A549 (cell line): ENCODE measurements around the gene IGSF3. TPM values are rescaled to one million over a fixed set of nuclear protein-coding genes. Genes with fewer than 3 reads are reported as not detected.

Experiments used
- ATAC-seq, 2 experiments: fragments of 200-7000 bp in 1 of 2; fragments of >200 bp in 1 of 2; cut with Nextera tagmentation in 1 of 2; cut with Tn5 transposase in 1 of 2; 3 replicates each; pipeline versions ENCODE4 v1.8.0 to v1.9.1; 2018 to 2020; ENCODE audit warnings: mild to moderate bottlenecking in 1 of 2, moderate library complexity in 1 of 2
- CTCF ChIA-PET: fragments of 300-600 bp; sonication (Branson Sonifier 250); formaldehyde crosslinking; extraction: SDS; loops from one replicate; lab custom pipeline; 2021; ENCODE audit warnings: antibody characterized with exemption, inconsistent platforms; lab: Yijun Ruan, JAX
- POLR2A ChIA-PET: fragments of 350-600 bp; formaldehyde crosslinking; extraction: SDS; loops from one replicate; lab custom pipeline; 2021; ENCODE audit warnings: antibody characterized with exemption, inconsistent platforms; lab: Yijun Ruan, JAX
- DNase-seq, 2 experiments: peaks; one replicate each; pipeline versions ENCODE4 v3.0.0 to v3.0.0-alpha.2; 2011 to 2016; ENCODE audit warnings: low read depth in 1 of 2, low spot score in 1 of 2
- FAIRE-seq: peaks from 2 replicates; lab custom pipeline; 2011; peaks lifted over from hg19 to GRCh38; lab: Jason Lieb, UNC
- H3K27ac ChIP-seq, 2 experiments: fragments of >200 bp; sonication (Bioruptor Twin); formaldehyde crosslinking; 3 replicates each; pipeline ENCODE4 v1.5.1; 2016 to 2017
- H3K4me1 ChIP-seq: fragments of >200 bp; sonication (Bioruptor Twin); formaldehyde crosslinking; 3 replicates; pipeline ENCODE4 v1.6.1; 2016
- H3K4me2 ChIP-seq: fragments of >200 bp; sonication (Bioruptor Twin); formaldehyde crosslinking; 3 replicates; pipeline ENCODE4 v1.6.1; 2016
- H3K4me3 ChIP-seq: fragments of >200 bp; sonication (Bioruptor Twin); formaldehyde crosslinking; 3 replicates; pipeline ENCODE4 v1.5.1; 2016
- H3K9me3 ChIP-seq: fragments of >200 bp; sonication (Bioruptor Twin); formaldehyde crosslinking; 3 replicates; pipeline ENCODE4 v1.6.1; 2016
- CBX8 ChIP-seq: fragments of 200-600 bp; sonication (generic); IDR thresholded peaks from 2 replicates; pipeline ENCODE4 v1.6.1; 2016
- CHD2 ChIP-seq: fragments of 150-350 bp; IDR thresholded peaks from 2 replicates; pipeline ENCODE4 v1.6.1; 2014; ENCODE audit warnings: low read length; ENCODE audit not compliant: partially characterized antibody
- CHD4 ChIP-seq: fragments of 200-600 bp; sonication (generic); IDR thresholded peaks from 2 replicates; pipeline ENCODE4 v1.6.1; 2016; ENCODE audit warnings: antibody characterized with exemption, mild to moderate bottlenecking, borderline replicate concordance
- E2F6 ChIP-seq: IDR thresholded peaks from 2 replicates; pipeline ENCODE4 v1.6.1; 2012; ENCODE audit warnings: low read depth, borderline replicate concordance
- FOSL2 ChIP-seq, 2 experiments: fragments of 450-650 bp in 1 of 2; fragments of >200 bp in 1 of 2; sonication (Bioruptor Twin) in 1 of 2; formaldehyde crosslinking; IDR thresholded peaks; 2 replicates each; pipeline versions ENCODE4 v1.5.0 to v1.6.1; 2016 to 2020; ENCODE audit warnings: mild to moderate bottlenecking in 1 of 2, moderate library complexity in 1 of 2
- GATA3 ChIP-seq: IDR thresholded peaks from 2 replicates; pipeline ENCODE4 v1.6.1; 2012; ENCODE audit warnings: borderline replicate concordance
- HDAC2 ChIP-seq: fragments of 200-600 bp; sonication (generic); IDR thresholded peaks from 2 replicates; pipeline ENCODE4 v1.6.1; 2016
- HES2 ChIP-seq: fragments of >200 bp; sonication (Bioruptor Twin); formaldehyde crosslinking; IDR thresholded peaks from 2 replicates; pipeline ENCODE4 v1.6.1; 2016
- HOXB5 ChIP-seq: fragments of 250-450 bp; sonication (Bioruptor Pico); IDR thresholded peaks from 2 replicates; pipeline ENCODE4 v1.5.0; 2020; ENCODE audit warnings: mild to moderate bottlenecking, moderate library complexity
- JUN ChIP-seq, 2 experiments: fragments of >200 bp; sonication (Bioruptor Twin); formaldehyde crosslinking; IDR thresholded peaks; 2 replicates in 1 of 2; 3 replicates in 1 of 2; pipeline ENCODE4 v1.6.1; 2016 to 2017
- KDM1A ChIP-seq: fragments of 200-600 bp; sonication (generic); IDR thresholded peaks from 2 replicates; pipeline ENCODE4 v1.6.1; 2016; ENCODE audit warnings: low read depth, mild to moderate bottlenecking
- MAZ ChIP-seq: fragments of 150-350 bp; IDR thresholded peaks from 2 replicates; pipeline ENCODE4 v1.6.1; 2014; ENCODE audit warnings: antibody characterized with exemption, low read depth, low read length, borderline replicate concordance
- POLR2A ChIP-seq: IDR thresholded peaks from 2 replicates; pipeline ENCODE4 v1.6.1; 2012; ENCODE audit warnings: mild to moderate bottlenecking, low read length
- RAD21 ChIP-seq, 2 experiments: fragments of >200 bp in 1 of 2; sonication (Bioruptor Twin) in 1 of 2; formaldehyde crosslinking in 1 of 2; IDR thresholded peaks in 1 of 2; conservative IDR thresholded peaks in 1 of 2; 2 replicates in 1 of 2; 3 replicates in 1 of 2; pipeline ENCODE4 v1.6.1; 2012 to 2018; ENCODE audit warnings: inconsistent platforms in 1 of 2
- RCOR1 ChIP-seq: fragments of 150-350 bp; IDR thresholded peaks from 2 replicates; pipeline ENCODE4 v1.6.1; 2014; ENCODE audit warnings: antibody characterized with exemption, low read length, low read depth
- SREBF2 ChIP-seq: fragments of 450-650 bp; IDR thresholded peaks from 2 replicates; pipeline ENCODE4 v1.6.1; 2014; ENCODE audit warnings: mild to moderate bottlenecking, moderate library complexity
- WGBS: methylation state at CpG from one replicate; pipeline ENCODE4 v1.1.6; 2017; ENCODE audit errors: missing lambda C conversion rate; 5-methylcytosine and 5-hydroxymethylcytosine counted together
- polyA plus RNA-seq, 4 experiments: library from polyadenylated mRNA; depleted of rRNA in 3 of 4; stranded (reverse); fragments of >200 nt; fragmentation: RNase III in 1 of 4; extraction: RNeasy Plus Mini Kit Qiagen cat#74134 plus additional on column Dnase treatment in 1 of 4; gene quantifications; 2 replicates in 3 of 4; 3 replicates in 1 of 4; pipeline ENCODE4 v1.2.3, GENCODE V29; 2011 to 2017
- TF ChIP-seq, protein P1 (sequence below): fragments of 250-450 bp; sonication (Bioruptor Pico); IDR thresholded peaks from 2 replicates; pipeline ENCODE4 v1.5.0; 2021; ENCODE audit warnings: mild to moderate bottlenecking, moderate library complexity, borderline replicate concordance
- TF ChIP-seq, protein P2 (sequence below): fragments of 150-350 bp; IDR thresholded peaks from 2 replicates; pipeline ENCODE4 v1.6.1; 2014; ENCODE audit warnings: low read depth, mild to moderate bottlenecking, low read length

IGSF3 gene
- polyA plus RNA-seq, 2 of the 4 experiments (the other 2 are of a cell fraction) = 18.5 to 21.9 TPM

DNA sequence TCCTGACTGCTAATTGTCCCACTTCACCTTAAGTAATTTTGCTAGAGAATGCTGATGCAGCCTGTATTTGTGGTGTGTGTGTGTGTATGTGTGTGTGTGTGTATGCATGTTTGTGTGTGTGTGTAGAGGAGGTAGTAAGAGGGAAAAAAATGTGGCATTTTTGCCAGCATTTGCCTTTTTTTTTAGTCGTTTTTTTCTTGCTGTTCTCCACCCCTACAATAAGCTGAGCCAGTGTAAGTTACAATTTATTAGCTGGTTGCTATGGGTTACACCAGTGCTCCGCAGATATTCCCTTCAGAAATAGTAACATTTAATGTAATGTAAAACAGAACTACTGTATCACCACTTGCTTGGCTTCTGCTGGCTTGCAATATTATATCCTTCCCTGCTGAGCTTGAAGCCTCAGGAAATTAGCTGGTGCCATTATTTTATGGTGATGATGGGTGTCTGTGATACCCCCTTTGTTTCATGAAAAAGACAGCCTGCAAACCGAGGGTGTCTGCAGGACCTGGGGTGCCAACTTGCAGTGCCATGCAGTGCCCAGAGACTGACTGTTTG, 23.4 kb upstream of the IGSF3 start:
- FAIRE-seq (no peak), ATAC-seq (no peak), DNase-seq (no peak)
- Histone ChIP-seq H3K4me2 (no peak overlapping the region), H3K4me3 (no peak overlapping the region), H3K27ac (no peak overlapping the region), H3K9me3 (no peaks in the 10 kb centered on the region), H3K4me1 (peaks cover 27% of the 10 kb centered on the region)
- POLR2A ChIA-PET = no interaction called here
- 27% methylated on average over 3 of the region's 3 CpGs for WGBS
- TF ChIP-seq RCOR1 = no peak
- TF ChIP-seq SREBF2 = no peak
- TF ChIP-seq, protein P1, sequence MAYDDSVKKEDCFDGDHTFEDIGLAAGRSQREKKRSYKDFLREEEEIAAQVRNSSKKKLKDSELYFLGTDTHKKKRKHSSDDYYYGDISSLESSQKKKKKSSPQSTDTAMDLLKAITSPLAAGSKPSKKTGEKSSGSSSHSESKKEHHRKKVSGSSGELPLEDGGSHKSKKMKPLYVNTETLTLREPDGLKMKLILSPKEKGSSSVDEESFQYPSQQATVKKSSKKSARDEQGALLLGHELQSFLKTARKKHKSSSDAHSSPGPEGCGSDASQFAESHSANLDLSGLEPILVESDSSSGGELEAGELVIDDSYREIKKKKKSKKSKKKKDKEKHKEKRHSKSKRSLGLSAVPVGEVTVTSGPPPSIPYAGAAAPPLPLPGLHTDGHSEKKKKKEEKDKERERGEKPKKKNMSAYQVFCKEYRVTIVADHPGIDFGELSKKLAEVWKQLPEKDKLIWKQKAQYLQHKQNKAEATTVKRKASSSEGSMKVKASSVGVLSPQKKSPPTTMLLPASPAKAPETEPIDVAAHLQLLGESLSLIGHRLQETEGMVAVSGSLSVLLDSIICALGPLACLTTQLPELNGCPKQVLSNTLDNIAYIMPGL (CRISPR knock-in tag) = no peak
- TF ChIP-seq CBX8 = no peak
- CTCF ChIA-PET = interaction anchor here (0.9 to 2.0 kb wide), 2 partner anchors 18 to 116 kb away, joined by 3 to 5 read pairs; no protein-coding TSS in a partner anchor

DNA sequence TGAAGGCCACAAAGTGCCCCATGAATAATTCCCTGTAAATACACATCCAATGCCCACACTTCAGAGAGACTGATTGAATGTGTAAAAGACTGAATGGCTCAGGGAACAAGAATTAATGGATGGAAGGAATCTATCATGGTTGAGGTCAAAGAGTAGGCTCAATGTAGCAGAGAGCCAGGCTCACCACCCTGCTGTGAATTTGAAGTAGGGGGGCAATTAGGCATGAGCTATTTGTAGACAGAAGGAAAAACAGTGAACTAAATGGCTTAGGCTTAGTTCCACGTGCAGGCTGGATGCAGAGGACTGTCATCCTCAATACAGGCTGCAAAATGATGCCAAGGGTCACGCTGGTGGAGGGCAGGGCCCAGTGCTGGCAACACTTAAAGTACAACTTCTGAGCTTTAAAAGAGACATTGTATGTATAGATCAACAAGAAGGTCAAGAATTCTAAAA, 22.9 kb upstream of the IGSF3 start:
- POLR2A ChIA-PET = no interaction called here
- CTCF ChIA-PET = interaction anchor here (0.9 to 2.0 kb wide), 2 partner anchors 17 to 116 kb away, joined by 3 to 5 read pairs; no protein-coding TSS in a partner anchor
- no peak for FAIRE-seq
- DNase-seq = no peak
- H3K9me3 ChIP-seq = no peaks in the 10 kb centered on the region
- peaks cover 27% of the 10 kb centered on the region for H3K4me1 ChIP-seq
- TF ChIP-seq, protein P1 (CRISPR knock-in tag) = no peak
- TF ChIP-seq JUN (IDR thresholded peaks at IDR 0.05) = no peak
- TF ChIP-seq SREBF2 = no peak
- TF ChIP-seq CHD2 = no peak
- TF ChIP-seq MAZ = no peak
- no peak for TF ChIP-seq CHD4
- no peak overlapping the region for H3K4me2 ChIP-seq
- ATAC-seq = no peak
- H3K4me3 ChIP-seq = no peak overlapping the region
- WGBS = 36% methylated on average over 2 of the region's 2 CpGs
- no peak overlapping the region for H3K27ac ChIP-seq

DNA sequence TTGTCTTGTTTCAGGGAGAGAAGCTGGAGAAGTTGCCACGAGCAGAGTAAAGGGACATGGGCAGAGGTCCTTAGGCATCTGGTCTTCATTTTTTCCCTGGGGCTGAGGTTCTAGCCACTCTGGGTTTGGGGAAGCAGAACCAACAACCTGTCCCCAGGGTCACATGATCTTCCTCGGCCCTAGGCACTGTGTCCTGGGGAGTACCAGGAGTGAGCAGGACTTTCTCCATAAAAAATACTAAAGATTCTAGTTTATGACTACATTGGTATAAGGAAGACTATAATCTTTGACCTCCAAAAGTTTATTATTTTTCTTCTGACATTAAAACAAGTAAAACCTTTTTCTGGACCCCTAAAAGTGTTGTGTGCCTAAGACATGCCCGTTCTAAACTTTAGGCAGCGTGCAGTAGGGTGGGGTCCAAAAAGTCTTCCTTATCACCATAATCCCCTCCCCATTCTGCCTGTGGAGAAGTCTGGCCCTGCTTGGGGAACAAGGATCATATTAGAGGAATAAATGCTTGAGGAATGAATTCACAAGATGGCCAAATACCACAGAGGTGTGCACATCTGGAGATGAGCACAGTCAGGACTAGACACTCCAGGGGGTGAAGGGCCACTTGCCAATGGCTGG, 19.3 kb upstream of the IGSF3 start:
- no peak for ATAC-seq
- TF ChIP-seq KDM1A = no peak
- TF ChIP-seq, protein P2, sequence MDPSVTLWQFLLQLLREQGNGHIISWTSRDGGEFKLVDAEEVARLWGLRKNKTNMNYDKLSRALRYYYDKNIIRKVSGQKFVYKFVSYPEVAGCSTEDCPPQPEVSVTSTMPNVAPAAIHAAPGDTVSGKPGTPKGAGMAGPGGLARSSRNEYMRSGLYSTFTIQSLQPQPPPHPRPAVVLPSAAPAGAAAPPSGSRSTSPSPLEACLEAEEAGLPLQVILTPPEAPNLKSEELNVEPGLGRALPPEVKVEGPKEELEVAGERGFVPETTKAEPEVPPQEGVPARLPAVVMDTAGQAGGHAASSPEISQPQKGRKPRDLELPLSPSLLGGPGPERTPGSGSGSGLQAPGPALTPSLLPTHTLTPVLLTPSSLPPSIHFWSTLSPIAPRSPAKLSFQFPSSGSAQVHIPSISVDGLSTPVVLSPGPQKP = no peak
- TF ChIP-seq, protein P1 (CRISPR knock-in tag) = no peak
- no peak for TF ChIP-seq GATA3
- TF ChIP-seq HDAC2 = no peak
- no peak for TF ChIP-seq RAD21 (conservative IDR thresholded peaks at IDR 0.05 in 1 of 2, IDR thresholded peaks at IDR 0.05 in 1 of 2)
- TF ChIP-seq POLR2A = no peak
- no peak for TF ChIP-seq E2F6
- TF ChIP-seq HES2 = no peak
- TF ChIP-seq HOXB5 = no peak
- TF ChIP-seq FOSL2 (IDR thresholded peaks at IDR 0.05) = no peak
- no peak for TF ChIP-seq FOSL2 (CRISPR knock-in tag; IDR thresholded peaks at IDR 0.05)
- TF ChIP-seq SREBF2 = no peak
- ChIA-PET POLR2A (no interaction called here), CTCF (no interaction called here)
- peak in 1 of 2 experiments; percentile 35 for DNase-seq
- Histone ChIP-seq H3K4me2 (peak overlapping the region; percentile 66), H3K4me3 (no peak overlapping the region), H3K9me3 (no peaks in the 10 kb centered on the region), H3K4me1 (peaks cover 22% of the 10 kb centered on the region), H3K27ac (peak overlapping the region; percentile 81 to 84)
- no peak for FAIRE-seq
- WGBS = 72% methylated on average over 4 of the region's 4 CpGs
